Adipocyte (in vitro differentiated cells): ENCODE measurements around the gene STPG1.
"Not testable (repeated sequence)": the region's sequence is repeated elsewhere in the genome, so short reads cannot be mapped to it uniquely, and the experiment has no call there.

Experiments used
- DNase-seq: peaks from one replicate; pipeline ENCODE4 v3.0.0-alpha.2; 2015; ENCODE audit warnings: low read depth
- H3K27me3 ChIP-seq: replicated peaks from 2 replicates; pipeline ENCODE4 v1.7.0; 2013; ENCODE audit warnings: mild to moderate bottlenecking, low read length, moderate library complexity; ENCODE audit not compliant: control insufficient read depth, insufficient read depth
- H3K36me3 ChIP-seq: 2 replicates; pipeline ENCODE4 v1.7.0; 2013; ENCODE audit warnings: low read length, mild to moderate bottlenecking, moderate library complexity; ENCODE audit not compliant: control insufficient read depth, insufficient read depth, severe bottlenecking
- H3K4me1 ChIP-seq: 2 replicates; pipeline ENCODE4 v1.7.0; 2013; ENCODE audit warnings: mild to moderate bottlenecking, low read length, moderate library complexity; ENCODE audit not compliant: control insufficient read depth, insufficient read depth
- H3K4me3 ChIP-seq: 2 replicates; pipeline ENCODE4 v1.7.0; 2013; ENCODE audit warnings: mild to moderate bottlenecking, low read length, moderate library complexity
- H3K9ac ChIP-seq: 2 replicates; pipeline ENCODE4 v1.7.0; 2013; ENCODE audit warnings: mild to moderate bottlenecking, low read length, moderate library complexity
- H3K9me3 ChIP-seq: 2 replicates; pipeline ENCODE4 v1.7.0; 2013; ENCODE audit warnings: mild to moderate bottlenecking, low read length, moderate library complexity; ENCODE audit not compliant: control insufficient read depth

Gene STPG1

GRCh38 chr1:24413350-24414163 is at the start of gene STPG1:
Gene STPG1 (minus strand): TSS chr1:24413782. CDS start chr1:24401388, 12,394 bp downstream.
- Histone ChIP-seq H3K9me3 (no peaks in the 10 kb centered on the region), H3K4me1 (peaks cover 35% of the 10 kb centered on the region), H3K9ac (peak within 1 kb of the TSS; percentile 86), H3K36me3 (no peaks in the 10 kb centered on the region), H3K4me3 (peak within 1 kb of the TSS; percentile 90), H3K27me3 (no peaks in the 10 kb centered on the region)
- peak; percentile 89 for DNase-seq

- not testable (repeated sequence) for H3K27me3 ChIP-seq
- peak; percentile 12 for DNase-seq
These were observed 48.5 kb upstream of the STPG1 start for GRCh38 chr1:24462128-24462527.

GRCh38 chr1:24459551-24460266 is 46.1 kb upstream of the STPG1 start:
- Histone ChIP-seq H3K9ac (no peak overlapping the region), H3K36me3 (peaks cover 12% of the 10 kb centered on the region), H3K27me3 (no peaks in the 10 kb centered on the region), H3K4me1 (peaks cover 8% of the 10 kb centered on the region), H3K9me3 (no peaks in the 10 kb centered on the region), H3K4me3 (no peak overlapping the region)
- DNase-seq: no peak

More at GRCh38 chr1:24462128-24462527, 48.5 kb upstream of the STPG1 start:
- H3K4me3 ChIP-seq, H3K9ac ChIP-seq, H3K9me3 ChIP-seq, H3K4me1 ChIP-seq: not testable (repeated sequence)
- H3K36me3 ChIP-seq: peaks cover 15% of the 10 kb centered on the region

GRCh38 chr1:24457866-24458265 is 44.3 kb upstream of the STPG1 start:
- Histone ChIP-seq H3K4me1 (no peaks in the 10 kb centered on the region), H3K36me3 (peaks cover 12% of the 10 kb centered on the region), H3K27me3 (no peaks in the 10 kb centered on the region), H3K4me3 (no peak overlapping the region), H3K9me3 (no peaks in the 10 kb centered on the region), H3K9ac (no peak overlapping the region)
- DNase-seq: no peak

GRCh38 chr1:24455272-24455671 is 41.7 kb upstream of the STPG1 start:
- H3K9ac ChIP-seq: no peak overlapping the region
- H3K4me3 ChIP-seq: no peak overlapping the region
- peaks cover 7% of the 10 kb centered on the region for H3K36me3 ChIP-seq
- DNase-seq: no peak
- no peaks in the 10 kb centered on the region for H3K27me3 ChIP-seq
- H3K4me1 ChIP-seq: no peaks in the 10 kb centered on the region
- no peaks in the 10 kb centered on the region for H3K9me3 ChIP-seq

- DNase-seq: no peak
- Histone ChIP-seq H3K4me3 (no peak overlapping the region), H3K9ac (no peak overlapping the region), H3K4me1 (no peaks in the 10 kb centered on the region), H3K36me3 (peaks cover 6% of the 10 kb centered on the region), H3K9me3 (no peaks in the 10 kb centered on the region), H3K27me3 (no peaks in the 10 kb centered on the region)
These were observed 41.1 kb upstream of the STPG1 start for GRCh38 chr1:24454673-24455072.

GRCh38 chr1:24452922-24453485 is 39.4 kb upstream of the STPG1 start:
- no peaks in the 10 kb centered on the region for H3K4me1 ChIP-seq
- no peak for DNase-seq
- H3K36me3 ChIP-seq: peaks cover 6% of the 10 kb centered on the region
- no peaks in the 10 kb centered on the region for H3K9me3 ChIP-seq
- H3K9ac ChIP-seq: no peak overlapping the region
- no peak overlapping the region for H3K4me3 ChIP-seq
- no peaks in the 10 kb centered on the region for H3K27me3 ChIP-seq

- Histone ChIP-seq H3K4me3 (no peak overlapping the region), H3K9ac (no peak overlapping the region), H3K27me3 (no peaks in the 10 kb centered on the region), H3K9me3 (no peaks in the 10 kb centered on the region), H3K36me3 (no peaks in the 10 kb centered on the region), H3K4me1 (no peaks in the 10 kb centered on the region)
- no peak for DNase-seq
These were observed 38.2 kb upstream of the STPG1 start for GRCh38 chr1:24451746-24452145.

- H3K4me3 ChIP-seq: no peak overlapping the region
- H3K36me3 ChIP-seq: no peaks in the 10 kb centered on the region
- H3K9ac ChIP-seq: no peak overlapping the region
- H3K27me3 ChIP-seq: no peaks in the 10 kb centered on the region
- H3K9me3 ChIP-seq: no peaks in the 10 kb centered on the region
- no peaks in the 10 kb centered on the region for H3K4me1 ChIP-seq
- no peak for DNase-seq
These were observed 37.3 kb upstream of the STPG1 start for GRCh38 chr1:24450857-24451397.

- DNase-seq: no peak
- Histone ChIP-seq H3K36me3 (no peaks in the 10 kb centered on the region), H3K4me1 (no peaks in the 10 kb centered on the region), H3K4me3 (no peak overlapping the region), H3K27me3 (no peaks in the 10 kb centered on the region), H3K9me3 (no peaks in the 10 kb centered on the region), H3K9ac (no peak overlapping the region)
These were observed 36.7 kb upstream of the STPG1 start for GRCh38 chr1:24450316-24450715.

- not testable (repeated sequence) for H3K4me3 ChIP-seq, H3K27me3 ChIP-seq, H3K9me3 ChIP-seq, H3K9ac ChIP-seq, DNase-seq, H3K36me3 ChIP-seq
- H3K4me1 ChIP-seq: peaks cover 14% of the 10 kb centered on the region
These were observed 32.9 kb upstream of the STPG1 start for GRCh38 chr1:24446446-24446845.
